HTR-8/SVneo (cell line): ENCODE results near the gene FZD10.

ENCODE experiments used
- DNase-seq: peaks from one replicate; pipeline ENCODE4 v3.0.0; 2011; ENCODE audit warnings: low spot score, mixed read lengths; ENCODE audit not compliant: insufficient read length
- FAIRE-seq: peaks from 2 replicates; lab custom pipeline; 2011; peaks lifted over from hg19 to GRCh38; lab: Jason Lieb, UNC

The FZD10 gene

DNA sequence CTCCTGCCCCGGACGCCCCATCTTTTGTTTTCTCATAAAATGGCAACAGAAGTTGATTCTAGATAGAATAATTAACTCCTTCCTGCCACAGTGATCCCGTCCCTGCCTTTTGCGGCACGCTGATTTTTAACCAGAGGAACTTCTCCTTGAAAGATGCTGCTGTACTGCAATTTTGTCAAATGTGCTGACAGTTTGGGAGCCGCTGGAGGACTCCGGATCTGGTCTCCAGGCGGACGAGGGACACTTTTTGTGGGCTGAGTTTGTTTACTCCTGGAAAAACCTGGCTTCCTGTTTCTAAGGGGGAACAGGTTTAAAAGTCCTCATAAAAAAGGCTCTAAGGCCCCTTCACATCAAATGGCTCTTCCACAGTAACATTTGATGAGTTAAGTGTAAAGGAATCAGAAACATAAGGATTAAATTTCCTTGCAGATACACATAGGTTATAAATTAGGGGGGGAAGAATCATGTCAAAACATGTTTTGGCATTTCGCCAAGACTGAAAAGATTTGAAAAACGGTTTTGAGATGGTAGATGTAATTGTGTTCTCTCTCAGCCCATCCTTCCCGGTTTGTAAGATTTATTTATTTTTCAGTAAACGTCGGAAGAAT lies 15.5 kb downstream of the FZD10 start:
- no peak for FAIRE-seq
- DNase-seq: no peak

DNA sequence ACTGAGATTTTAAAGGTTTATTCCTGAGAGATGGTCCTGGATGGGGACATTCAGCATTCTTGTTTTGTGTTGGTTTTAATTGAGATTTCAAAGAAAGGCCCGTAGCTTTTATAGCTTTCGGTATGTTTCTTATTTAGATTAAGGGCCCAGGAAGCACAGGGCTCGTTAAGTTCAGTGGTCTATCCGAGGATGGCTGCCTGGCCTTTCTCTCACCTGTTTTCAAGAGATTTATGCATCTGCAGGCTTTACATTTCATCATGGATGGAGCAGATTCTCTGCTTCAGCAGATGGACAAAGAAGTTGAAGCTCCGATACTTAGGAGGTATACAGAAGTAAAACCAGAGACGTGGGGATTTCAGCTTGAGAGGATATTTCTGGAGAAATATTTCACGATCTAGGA lies 16.0 kb downstream of the FZD10 start:
- DNase-seq (no peak), FAIRE-seq (no peak)

DNA sequence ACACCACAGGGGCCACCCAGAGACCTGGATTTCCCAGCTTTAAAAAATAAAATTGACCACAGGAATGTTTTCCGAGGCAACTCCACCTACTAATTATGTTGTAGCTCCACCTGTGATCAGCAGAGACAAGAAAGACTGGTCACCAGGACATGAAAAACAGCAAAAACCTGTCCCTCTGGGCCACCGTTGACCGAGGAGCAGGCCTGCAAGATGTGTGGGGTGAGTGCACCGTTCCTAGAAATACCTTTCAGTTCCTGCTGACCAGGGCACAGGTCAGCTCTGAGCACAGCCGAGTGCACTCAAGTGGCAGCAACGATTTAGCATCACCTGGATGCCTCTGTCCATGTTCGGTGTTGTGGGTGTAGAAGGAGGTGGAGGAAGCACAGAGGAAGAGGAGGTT lies 16.9 kb downstream of the FZD10 start:
- no peak for DNase-seq
- no peak for FAIRE-seq

DNA sequence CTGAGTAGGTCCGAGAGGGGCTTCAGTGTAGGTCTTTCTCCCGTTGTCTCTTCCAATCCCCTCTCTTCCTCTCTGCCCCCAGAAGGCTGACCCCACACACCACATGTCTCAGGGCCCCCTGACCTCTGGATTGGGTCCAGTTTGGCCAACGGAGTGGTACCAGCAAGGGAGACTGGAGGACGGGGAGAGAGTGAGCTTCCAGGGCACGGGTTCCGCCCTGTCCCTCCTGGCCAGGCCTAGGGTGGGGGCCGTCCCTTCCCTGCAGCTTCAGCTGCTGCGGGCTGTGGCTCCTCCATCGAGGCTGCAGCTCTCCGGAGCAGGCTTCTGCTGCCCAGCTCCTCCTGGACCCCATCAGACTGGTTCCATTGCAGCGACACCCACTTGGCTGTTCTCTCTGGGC lies 17.4 kb downstream of the FZD10 start:
- no peak for FAIRE-seq

DNA sequence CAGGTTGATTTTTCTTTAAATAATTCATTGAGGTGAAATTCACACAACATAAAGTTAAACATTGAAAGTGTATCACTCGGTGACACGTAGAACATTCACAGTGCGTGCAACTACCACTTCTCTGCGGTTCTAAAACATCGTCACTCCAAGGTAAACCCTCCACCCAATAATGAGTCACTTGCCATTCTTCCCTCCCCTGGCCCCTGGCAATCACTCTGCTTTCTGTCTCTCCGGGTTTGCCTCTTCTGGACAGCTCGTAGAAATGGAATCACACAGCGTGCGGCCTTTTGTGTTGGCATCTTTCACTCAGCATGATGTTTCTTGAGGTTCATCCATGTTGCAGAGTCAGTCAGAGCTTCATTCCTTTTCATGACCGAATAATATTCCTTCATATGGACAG lies 18.9 kb downstream of the FZD10 start:
- no peak for DNase-seq
- FAIRE-seq: no peak

More for the DNA sequence above, 17.4 kb downstream of the FZD10 start:
- no peak for DNase-seq

DNA sequence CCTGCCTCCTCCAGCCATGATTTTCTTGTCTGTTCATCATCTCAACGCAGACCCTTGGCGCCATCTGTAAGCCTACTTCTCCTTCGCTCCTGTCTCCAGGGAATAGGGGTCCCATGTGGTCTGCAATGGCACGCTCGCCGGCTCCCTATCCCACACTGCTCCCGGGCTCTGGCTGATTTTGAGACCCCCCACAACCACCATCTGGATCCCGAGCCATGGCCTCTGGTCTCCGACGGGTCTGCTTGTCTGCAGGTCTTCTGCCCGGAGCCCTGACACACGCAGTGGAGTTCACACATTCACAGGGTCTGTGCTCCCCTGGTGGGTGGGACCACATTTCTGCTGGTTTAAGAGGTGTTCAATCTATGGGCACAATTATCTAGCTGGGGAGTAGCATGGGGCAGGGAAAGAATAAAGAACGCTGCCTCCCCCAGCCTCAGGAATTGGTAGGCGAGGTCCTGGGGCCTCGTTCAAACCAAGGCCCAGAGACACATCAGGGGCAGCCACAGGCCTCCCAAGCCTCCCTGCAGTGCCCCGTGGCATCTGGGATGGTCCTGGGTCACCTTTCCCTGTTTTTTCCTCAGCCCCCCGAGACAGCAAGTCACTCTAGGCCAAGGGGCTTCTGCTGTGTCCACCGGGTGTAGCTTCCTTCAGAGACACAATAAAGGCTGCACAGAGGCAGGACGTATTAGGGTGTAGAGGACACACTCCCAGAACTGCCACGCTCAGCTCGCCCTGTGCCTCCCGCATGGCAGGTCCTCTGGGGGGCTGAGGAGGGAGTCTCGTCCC lies 21.5 kb downstream of the FZD10 start:
- DNase-seq (no peak), FAIRE-seq (no peak)

DNA sequence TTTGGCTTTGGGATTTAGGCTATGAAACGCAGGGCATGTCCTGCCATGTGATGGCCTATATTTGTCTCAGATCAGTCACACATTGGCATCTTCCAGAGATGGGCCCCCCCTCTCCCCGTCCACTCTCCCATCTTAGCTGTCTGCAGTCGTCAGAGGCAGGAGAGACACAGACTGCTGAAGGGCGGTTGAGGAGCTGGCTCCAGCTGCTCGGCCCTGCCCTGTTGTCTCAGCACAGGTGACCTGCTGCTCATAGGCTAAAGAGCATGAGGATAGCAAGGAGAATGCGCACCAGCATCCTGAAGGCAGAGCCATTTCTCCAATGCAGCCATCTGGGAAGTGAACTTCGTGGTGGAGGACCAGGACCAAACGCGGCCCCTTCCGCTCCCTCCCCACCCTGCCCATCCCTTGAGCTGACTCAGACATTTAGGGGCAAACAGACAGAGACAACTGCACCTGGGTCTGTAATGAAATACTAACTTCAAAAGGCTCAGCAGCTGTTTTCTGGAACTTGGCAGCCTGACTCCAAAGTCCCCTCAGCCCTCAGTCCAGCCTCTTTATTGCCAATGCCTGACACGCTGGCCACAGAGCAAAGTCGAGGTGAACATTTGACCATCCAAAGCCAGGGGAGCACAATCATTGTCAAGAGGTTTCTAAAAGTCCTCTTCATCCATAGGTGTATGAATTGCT lies 22.3 kb downstream of the FZD10 start:
- FAIRE-seq (no peak), DNase-seq (no peak)

DNA sequence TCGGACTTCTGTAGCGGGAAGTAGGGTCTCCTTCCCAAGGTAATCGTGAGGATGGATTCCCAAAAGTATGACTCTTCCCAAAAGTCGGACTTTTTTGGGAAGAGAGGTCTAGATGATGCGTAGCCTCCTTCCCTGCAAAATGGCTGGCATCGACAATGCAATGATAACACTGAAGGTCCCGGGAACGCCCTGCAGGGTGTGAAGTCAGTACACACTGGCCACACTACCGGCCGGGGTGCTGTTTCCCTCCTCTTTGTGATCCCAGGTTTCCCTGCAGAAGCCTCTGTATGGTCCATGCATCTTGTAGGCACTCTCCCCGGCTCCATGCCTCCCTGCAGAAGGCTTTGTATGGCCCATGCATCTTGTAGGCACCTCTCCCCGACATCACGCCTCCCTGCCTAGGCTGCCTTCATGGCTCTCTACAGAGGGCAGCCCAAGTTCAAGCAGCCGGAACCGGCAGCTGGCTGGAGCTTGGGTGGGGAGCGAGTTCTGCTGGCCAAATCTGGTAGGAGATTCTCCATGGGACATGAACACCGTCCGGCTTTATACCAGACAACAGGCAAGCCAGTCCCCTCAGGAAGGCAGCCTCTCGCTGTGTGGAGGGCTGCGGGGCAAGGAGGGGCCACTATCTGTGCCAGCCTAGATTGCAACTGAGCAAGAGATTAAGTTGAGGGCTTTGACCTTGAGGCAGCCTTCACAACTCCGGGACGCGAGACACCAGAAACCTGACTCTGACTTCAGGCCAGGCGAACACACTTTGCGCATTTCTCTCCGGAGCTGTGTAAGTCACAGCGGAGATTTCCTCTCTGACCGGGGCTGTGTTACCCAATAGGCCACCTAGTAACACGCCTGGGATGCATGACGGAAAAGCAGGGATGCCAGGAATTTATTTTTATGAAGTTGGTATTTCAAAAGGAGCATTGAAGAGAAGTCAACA lies 23.5 kb downstream of the FZD10 start:
- DNase-seq (no peak), FAIRE-seq (no peak)

DNA sequence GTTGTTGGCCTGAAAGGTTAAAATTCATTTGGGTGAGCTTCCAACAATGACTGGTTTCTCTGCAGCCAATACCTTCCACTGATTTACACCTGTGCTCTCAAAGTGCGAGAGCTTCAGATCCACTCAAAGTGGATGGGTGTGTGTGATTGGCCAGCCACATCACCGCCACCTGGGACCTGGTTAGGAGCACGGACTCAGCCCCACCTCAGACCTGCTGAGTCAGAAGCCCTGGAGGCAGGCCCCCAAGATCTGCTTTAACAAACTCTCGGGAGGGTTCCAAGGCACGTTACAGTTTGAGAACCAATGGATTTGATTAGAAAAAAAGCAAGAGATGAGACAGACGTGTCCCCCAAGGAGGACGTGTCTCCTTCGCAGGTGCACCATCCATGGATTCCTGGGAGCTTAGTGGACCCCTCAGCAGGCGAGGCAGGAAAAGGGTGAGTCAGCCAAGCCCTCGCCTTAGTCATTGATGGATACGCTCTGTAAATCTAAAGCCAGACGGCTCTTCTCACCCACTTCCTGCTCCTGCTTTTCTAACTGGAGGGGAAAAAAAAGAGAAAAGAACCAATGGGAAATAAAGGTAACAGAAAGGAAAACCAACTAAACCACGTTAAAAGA lies 24.5 kb downstream of the FZD10 start:
- DNase-seq (no peak), FAIRE-seq (no peak)

DNA sequence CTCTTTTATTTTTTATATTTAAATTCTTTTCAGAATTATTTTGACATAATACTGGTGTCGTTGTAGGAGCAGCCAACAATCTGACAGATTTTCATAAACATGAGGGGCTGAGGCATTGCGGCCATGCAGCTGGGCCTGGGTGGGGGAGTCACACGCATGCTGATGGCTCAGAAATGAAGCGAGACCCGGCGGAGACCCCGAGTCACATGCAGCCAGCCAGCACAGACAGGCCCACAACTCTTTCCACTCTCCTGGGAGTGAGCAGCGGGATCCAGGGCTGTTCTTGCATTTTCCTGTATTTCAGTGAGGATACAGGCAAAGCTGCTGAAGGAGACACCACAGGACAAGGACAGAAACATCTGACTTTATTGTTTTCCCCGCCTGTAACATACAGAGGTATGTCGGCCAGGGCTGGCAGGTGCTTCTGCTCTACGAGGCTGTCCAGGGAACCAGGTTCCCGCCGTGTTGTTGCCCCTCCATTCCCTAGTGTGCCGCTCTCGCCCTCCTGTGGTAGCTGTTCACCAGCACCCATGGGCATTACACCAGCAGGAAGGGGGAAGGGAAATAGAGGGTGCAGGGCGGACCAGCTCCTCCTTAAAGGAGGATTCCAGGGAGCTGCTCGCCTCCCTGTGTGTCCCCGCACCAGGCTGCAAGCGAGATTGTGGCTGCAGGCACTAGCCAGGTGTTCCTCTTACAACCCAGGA lies 30.5 kb downstream of the FZD10 start:
- DNase-seq (no peak), FAIRE-seq (no peak)

DNA sequence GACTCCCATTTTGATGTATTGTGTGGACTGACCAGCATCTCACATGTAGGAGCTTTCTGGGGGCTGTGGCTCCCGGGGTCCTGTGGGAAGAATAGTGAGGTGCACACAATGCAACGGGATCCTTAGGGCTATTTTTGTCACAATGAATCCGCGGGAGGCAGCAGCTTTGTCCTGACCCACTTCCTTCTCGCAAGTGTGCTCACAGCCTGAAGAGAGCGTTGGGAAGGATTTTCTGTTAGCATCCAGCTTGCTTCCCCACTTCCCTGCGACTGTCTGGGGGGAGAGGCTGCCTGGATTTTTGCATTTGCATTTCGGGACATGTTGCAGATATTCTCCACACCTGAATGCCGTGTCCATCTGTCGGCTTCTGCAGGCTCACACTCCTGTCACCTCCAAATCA lies 31.9 kb downstream of the FZD10 start:
- FAIRE-seq: no peak

DNA sequence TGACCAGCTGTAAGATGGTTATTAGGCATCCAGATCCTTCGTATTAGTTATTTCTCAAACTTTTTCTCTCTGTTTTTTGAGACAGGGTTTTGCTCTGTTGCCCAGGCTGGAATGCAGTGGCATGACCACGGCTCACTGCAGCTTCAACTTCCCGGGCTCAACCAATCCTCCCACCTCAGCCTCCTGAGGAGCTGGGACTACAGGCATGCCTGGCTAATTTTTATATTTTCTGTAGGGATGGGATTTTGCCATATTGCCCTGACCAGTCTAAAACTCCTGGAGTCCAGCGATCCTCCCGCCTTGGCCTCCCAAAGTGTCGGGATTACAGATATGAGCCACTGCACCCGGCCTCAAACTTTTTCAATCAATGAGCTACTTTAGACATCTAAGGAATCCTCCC lies 33.1 kb downstream of the FZD10 start:
- DNase-seq (no peak), FAIRE-seq (no peak)

More for the DNA sequence above, 31.9 kb downstream of the FZD10 start:
- DNase-seq: no peak

DNA sequence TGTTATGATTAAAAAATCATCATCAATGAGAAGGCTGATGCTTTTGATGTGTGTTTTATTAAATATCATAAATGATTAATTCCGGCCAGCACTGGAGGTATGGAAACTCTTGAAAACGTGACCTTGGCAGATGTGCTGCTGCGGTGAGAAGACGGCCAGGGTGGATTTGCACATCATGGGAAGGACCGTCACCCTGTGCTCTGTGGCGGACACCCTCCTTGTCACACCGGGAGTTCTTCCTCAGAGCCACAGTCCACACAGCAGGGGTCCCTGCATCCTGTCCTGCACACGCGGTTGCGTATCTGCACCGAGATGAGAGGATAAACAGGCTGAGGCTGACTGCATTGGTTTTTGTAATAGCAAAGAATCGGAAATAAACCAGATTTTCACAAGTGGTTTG lies 33.5 kb downstream of the FZD10 start:
- DNase-seq (no peak), FAIRE-seq (no peak)

DNA sequence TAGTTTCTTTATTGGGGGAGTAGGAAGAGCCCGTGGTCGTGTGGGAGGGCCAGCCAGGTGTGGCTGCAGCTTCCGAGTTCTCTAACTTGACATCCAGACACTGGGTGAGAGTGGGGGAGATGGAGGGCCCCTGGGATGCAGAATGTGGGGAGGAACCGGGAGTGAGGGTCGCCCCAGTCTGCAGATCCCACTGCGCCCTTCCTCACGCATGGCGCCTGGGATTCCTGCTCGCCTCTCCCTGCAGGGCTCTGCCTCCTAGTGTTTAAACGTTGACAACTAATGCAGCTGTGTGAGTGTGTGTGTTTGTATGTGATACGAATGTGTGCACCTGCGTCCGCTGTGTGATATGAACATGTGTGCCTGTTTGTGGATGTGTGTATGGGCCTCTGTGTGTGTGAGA lies 34.6 kb downstream of the FZD10 start:
- FAIRE-seq (no peak), DNase-seq (no peak)

DNA sequence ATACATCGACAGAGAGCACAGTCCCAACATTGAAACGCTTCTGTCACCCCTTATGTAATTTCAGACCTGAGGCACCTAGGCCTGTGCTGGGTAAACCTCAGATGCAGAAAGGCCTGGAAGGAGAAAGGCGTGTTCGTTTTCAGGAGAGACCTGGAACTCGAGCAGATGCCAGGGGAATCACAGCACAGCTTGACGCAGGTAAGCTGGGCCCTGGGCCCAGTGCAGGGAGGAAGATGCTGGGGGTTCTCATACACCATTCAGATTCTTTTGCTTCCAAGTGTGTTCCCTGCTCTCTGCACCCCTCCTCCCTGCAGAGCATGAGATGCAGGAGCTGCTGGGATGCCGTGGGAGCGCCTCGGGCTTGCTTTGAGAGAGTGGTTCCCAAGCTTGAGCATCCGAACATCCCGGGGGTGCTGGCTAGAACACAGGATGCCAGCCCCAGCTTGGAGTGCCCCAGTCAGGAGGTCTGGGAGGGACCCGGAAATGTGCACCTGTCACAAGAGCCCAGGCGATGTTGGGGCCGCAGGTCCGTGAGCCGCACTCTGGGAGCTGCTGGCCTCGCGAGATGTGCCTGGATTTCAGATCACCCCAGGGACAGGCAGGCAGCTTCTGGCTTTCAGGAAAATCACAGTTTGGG lies 35.9 kb downstream of the FZD10 start:
- DNase-seq (no peak), FAIRE-seq (no peak)

DNA sequence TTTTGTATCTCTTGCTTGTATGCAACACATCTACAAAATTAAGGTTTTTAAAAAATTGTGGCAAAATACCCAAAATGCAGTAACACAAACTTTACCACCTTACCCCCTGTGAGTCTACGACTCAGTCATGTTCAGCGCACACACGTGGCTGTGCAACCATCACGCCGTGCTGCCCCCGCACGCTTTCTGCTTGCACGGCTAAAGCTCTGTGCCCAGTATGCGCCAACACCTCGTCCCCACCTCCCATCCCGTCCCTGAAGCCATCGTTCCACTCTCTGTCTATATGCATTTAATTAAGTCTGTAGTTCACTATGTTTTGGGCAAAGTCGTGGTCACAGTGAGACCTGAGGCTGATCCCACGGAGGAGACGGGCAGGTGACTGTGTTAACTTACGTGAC lies 36.4 kb downstream of the FZD10 start:
- DNase-seq (no peak), FAIRE-seq (no peak)

DNA sequence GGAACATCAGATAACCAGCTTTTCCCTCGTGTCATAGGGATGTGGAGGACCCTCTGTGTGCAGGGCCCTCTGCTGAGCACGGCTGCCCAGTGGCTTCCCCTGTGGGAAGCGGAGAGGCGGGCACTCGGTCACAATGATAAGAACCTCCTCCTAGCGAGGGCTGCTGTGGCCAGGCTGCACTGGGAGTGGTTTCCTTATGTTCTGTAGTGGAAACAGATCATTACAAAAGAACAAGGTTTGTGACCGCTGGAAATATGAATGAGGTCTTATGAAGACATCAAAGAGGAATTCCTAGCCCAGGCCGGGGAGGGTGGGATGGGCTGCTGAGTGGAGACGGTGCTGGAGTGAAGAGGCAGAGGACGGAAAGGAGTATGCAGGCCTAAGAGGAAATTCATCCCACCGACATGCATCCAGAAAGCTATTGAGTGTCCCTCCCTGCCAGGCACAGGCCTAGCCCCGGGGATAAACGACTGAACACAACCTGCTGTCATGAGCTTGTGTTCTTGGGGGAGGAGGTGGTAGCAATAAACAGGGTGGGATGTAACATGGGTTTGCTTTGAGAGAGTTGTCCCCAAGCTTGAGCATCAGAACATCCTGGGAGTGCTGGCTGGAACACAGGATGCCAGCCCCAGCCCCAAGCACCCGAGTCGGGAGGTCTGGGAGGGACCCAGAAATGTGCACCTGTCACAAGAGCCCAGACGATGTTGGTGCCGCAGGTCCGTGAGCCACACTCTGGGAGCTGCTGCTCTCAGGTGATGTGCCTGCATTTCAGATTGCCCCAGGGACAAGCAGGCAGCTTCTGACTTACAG lies 37.5 kb downstream of the FZD10 start:
- no peak for DNase-seq
- FAIRE-seq: no peak

DNA sequence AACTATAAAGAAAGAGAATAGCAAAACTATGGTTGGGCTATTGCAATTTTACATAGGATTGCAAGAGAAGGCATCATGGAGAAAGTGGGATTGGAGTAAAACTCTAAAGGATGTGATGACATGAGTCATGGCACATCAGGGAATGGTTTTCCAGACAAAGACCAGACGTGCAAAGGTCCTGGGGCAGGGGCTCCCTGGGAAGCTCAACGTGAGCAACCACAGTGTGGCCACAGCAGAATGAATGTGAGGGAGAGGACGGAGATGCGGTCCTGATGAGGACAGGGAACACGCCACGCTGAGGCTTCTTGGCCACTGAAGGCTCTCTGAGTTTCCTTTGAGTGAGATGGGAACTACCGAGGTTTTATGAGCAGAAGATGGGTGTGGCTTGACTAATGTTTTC lies 38.2 kb downstream of the FZD10 start:
- DNase-seq (no peak), FAIRE-seq (no peak)
